HG02973 (cell line): ENCODE measurements around the gene JMJD1C.
"Not testable (repeated sequence)": the region's sequence is repeated elsewhere in the genome, so short reads cannot be mapped to it uniquely, and the experiment has no call there.

Experiments
- ATAC-seq: cut with Tn5 transposase; IDR thresholded peaks from one replicate; pipeline ENCODE4 v1.9.1; 2021; ENCODE audit warnings: moderate library complexity; ENCODE audit not compliant: unreplicated experiment

The JMJD1C gene

GRCh38 chr10:63199716-63200115 lies 266.1 kb downstream of the JMJD1C start:
- ATAC-seq = no peak

GRCh38 chr10:63197344-63198092 lies 268.3 kb downstream of the JMJD1C start:
- no peak for ATAC-seq

GRCh38 chr10:63192826-63193225 lies 273.0 kb downstream of the JMJD1C start:
- ATAC-seq = no peak

GRCh38 chr10:63175534-63175933 lies 290.2 kb downstream of the JMJD1C start:
- ATAC-seq = no peak

GRCh38 chr10:63173468-63174232 lies 292.1 kb downstream of the JMJD1C start:
- peak; percentile 99 for ATAC-seq

GRCh38 chr10:63171926-63172325 lies 293.9 kb downstream of the JMJD1C start:
- ATAC-seq = no peak

GRCh38 chr10:63171255-63171855 lies 294.4 kb downstream of the JMJD1C start:
- no peak for ATAC-seq

GRCh38 chr10:63169624-63170023 lies 296.2 kb downstream of the JMJD1C start:
- ATAC-seq = no peak

- ATAC-seq = no peak
Observed at GRCh38 chr10:63168821-63169462, 296.8 kb downstream of the JMJD1C start.

- ATAC-seq = no peak
Observed at GRCh38 chr10:63166742-63167258, 299.0 kb downstream of the JMJD1C start.

GRCh38 chr10:63165249-63165648 lies 300.5 kb downstream of the JMJD1C start:
- no peak for ATAC-seq

- no peak for ATAC-seq
Observed at GRCh38 chr10:63164166-63164623, 301.6 kb downstream of the JMJD1C start.

GRCh38 chr10:63161592-63161991 lies 304.2 kb downstream of the JMJD1C start:
- ATAC-seq = no peak

- peak; percentile 71 for ATAC-seq
Observed at GRCh38 chr10:63157845-63158624, 307.7 kb downstream of the JMJD1C start.

- no peak for ATAC-seq
Observed at GRCh38 chr10:63156236-63156635, 309.5 kb downstream of the JMJD1C start.

GRCh38 chr10:63155388-63156020 lies 310.3 kb downstream of the JMJD1C start:
- no peak for ATAC-seq

- ATAC-seq = no peak
Observed at GRCh38 chr10:63154546-63155387, 311.0 kb downstream of the JMJD1C start.

GRCh38 chr10:63153868-63154545 lies 311.8 kb downstream of the JMJD1C start:
- ATAC-seq = not testable (repeated sequence)
